ENCODE data around the gene PDGFA. TPM values are rescaled to one million over a fixed set of nuclear protein-coding genes. Genes with fewer than 3 reads are reported as not detected.

PDGFA gene
- total RNA-seq, 4 donors from 2014 or later, result 3.6 to 6.6 (median 4.9) TPM

DNA sequence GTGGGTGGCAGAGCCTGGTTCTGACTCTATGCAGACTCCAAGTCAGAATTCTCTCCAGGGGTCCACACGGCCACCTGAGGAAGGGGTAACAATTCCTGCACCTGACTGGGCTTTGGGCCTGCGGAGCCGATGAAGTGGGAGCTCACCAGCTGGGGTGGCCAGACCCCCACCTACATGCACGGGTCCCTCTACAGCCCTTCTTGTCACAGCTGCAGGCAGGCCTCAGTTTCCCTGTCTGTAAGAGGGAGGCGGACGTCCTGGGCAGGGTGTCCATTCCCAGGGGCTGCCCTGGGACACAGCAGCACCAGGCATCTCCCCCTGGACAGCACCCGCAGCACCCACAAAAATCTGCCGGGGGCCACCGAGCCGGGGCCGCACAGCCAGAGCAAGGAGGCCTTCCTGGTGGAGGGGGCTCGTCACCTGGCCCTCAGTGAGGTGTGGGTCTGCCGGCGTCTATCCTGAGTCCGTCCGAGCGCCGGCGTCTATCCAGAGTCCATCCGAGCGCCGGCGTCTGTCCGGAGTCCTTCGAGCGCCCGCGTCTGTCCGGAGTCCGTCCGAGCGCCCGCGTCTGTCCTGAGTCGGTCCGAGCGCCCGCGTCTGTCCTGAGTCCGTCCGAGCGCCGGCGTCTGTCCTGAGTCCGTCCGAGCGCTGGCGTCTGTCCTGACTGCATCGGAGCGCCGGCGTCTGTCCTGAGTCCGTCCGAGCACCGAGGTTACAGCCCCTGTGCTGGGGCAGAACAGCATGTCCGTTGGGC, 65.1 kb downstream of the PDGFA start:
- TF ChIP-seq, protein P1, sequence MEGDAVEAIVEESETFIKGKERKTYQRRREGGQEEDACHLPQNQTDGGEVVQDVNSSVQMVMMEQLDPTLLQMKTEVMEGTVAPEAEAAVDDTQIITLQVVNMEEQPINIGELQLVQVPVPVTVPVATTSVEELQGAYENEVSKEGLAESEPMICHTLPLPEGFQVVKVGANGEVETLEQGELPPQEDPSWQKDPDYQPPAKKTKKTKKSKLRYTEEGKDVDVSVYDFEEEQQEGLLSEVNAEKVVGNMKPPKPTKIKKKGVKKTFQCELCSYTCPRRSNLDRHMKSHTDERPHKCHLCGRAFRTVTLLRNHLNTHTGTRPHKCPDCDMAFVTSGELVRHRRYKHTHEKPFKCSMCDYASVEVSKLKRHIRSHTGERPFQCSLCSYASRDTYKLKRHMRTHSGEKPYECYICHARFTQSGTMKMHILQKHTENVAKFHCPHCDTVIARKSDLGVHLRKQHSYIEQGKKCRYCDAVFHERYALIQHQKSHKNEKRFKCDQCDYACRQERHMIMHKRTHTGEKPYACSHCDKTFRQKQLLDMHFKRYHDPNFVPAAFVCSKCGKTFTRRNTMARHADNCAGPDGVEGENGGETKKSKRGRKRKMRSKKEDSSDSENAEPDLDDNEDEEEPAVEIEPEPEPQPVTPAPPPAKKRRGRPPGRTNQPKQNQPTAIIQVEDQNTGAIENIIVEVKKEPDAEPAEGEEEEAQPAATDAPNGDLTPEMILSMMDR (IDR thresholded peaks at IDR 0.05; ENCODE audit: low read depth), result no peak

DNA sequence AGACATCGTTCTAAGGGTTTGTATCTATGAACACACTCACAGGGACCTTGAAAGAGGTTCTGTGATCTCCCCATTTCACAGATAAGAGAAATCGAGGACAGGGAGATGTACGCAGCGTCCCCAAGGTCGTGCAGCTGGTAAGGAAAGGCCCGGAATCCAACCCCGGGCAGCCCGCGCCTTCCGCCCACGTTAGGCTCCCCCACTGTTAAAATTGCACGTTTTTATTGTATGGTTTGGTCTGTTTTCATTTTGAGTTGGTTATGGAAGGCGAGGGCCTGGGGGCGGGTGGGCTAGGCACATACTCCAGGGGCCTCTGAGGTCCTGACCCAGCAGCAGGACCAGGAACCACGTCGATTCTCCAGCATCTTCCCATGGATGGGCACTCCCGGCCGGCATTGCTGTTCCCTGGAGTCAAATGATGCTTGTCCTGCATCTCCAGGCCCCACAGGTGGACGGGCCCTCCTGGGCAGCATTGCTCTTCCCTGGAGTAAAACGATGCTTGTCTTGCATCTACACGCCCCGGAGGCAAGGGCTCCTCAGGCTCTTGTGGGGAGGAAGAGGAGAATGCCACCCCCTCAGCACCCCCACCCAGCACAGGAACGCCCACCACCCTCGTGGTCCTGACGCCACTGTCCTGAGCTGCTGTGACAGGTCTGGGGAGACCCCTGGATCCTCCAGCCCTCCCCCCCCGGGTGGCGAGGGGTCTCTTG, 65.9 kb downstream of the PDGFA start:
- TF ChIP-seq, protein P1 (IDR thresholded peaks at IDR 0.05; ENCODE audit: low read depth), result no peak

DNA sequence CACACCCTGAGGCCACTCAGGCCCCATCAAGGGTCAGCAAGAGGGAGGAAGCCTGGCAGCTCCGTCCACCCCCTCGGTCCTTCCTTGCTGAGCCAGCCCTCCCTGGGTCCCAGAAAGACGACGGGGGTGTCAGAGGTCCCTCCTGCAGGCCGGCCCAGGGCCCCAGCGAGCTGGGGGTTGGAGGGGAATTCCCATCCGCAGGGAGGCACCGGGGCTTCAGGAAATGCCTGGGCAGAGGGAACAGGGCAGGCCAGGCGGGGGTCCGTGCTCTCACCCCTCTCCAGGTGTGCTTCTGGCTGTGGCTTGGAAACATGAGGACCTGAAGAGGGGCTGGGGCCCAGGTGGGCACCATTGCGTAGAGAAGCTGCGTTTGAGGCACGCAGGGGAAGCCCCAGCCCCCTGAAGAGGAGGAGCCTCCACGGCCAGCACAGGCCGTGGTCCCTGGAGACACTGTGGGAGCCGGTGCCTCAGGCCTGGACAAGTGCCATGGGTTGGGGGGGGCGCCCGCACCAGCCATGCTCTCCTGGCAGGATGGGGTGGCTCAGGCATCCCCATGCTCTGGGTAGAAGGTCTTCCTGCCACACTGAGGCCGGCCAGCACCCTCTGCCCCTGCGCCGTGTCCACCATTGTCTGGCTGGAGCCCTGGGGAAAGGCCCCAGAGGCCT, 66.7 kb downstream of the PDGFA start:
- TF ChIP-seq, protein P1 (IDR thresholded peaks at IDR 0.05; ENCODE audit: low read depth), result no peak

DNA sequence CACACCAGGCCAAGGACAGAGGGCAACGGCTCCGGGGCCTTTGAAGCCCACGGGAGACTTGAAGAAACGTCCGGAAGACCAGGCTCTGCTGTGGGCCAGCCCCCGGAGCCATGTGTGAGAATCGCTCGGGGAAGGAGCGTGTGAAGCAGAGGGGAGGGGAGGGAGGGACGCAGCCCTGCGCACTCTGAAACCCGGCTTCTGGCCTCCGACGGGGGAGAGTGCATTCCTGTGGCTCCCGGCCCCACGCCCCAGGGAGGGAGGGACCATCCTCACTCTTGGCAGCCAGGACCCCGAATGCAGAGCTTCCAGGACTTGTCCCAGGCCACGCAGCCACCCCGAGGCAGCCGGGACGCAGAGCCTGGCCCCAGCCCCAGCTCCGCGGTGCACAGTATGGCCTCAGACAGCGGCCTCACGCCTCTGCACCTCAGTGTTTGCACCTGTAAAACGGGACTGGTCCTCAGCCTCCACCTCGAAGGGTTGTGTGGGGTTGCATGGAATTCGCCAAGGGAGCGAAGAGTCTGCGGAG, 67.4 kb downstream of the PDGFA start:
- TF ChIP-seq, protein P1 (IDR thresholded peaks at IDR 0.05; ENCODE audit: low read depth), result no peak

DNA sequence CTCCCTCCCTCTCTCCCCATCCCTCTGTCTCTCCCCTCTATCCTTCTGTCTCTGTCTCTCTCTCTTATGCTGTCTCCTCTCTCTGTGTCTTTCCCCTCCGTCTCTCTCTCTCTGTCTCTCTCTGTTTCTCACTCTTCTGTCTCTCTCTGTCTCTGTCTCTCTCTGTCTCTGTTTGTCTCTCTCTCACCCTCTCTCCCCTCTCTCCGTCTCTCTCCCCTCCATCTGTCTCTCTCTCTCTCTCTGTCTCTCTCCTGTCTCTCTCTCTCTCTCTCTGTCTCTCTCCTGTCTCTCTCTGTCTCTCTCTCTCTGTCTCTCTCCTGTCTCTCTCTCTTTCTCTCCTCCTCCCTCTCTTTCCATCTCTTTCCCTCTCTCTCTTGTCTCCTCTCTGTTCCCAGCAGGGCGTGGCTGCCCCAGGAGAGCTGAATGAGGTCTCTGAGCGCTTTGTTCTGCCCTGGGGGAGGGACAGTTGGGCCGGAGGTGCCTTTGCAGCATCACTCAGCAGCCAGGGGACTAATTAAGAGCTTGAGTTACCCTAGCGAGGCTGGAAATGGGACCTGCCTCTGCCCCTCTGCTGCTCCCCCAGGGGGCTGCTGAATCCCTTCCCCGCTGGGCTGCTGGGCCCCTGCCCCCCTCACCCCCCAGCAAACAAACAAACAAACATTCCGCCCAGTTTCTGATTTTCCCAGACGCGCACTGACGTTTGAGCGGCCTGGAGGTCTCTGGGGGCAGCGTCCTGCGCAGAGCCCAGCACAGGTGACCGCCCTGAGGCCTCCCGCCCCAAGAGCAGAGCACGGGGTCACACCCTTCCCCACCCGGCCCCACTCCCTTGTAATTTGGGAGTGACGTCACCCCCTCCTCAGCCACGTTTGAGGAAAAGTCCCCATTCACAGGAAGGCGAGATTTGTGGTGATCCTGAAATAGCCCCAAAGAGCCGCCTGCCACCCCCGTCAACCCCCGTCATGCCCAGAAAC, 68.1 kb downstream of the PDGFA start:
- TF ChIP-seq, protein P1 (IDR thresholded peaks at IDR 0.05; ENCODE audit: low read depth), result no peak

DNA sequence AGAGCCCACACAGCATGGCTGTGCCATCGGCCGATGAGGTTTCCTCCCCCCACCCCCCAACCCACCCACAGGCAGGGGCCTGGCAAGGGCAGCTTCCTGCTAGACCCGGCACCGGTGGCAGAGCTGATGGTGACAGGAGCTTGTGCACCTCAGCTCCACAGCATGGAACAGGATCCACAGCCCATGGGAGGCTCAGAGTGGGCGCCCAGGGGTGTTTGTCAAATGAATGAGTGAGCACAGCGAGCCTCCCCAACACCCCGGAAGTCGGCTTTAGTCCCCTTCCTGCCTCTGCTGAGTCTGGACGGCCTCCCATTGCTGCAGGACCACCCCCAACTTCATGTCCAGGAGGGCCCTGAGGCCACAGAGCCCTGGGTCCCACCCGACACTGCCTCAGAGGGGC, 68.9 kb downstream of the PDGFA start:
- TF ChIP-seq, protein P1 (IDR thresholded peaks at IDR 0.05; ENCODE audit: low read depth), result no peak

All from subcutaneous adipose tissue (tissue), 4 donors.